ENCODE data around the gene LRRC4C. TPM values are rescaled to one million over a fixed set of nuclear protein-coding genes. Genes with fewer than 3 reads are reported as not detected.

Gene LRRC4C
- total and polyA plus RNA-seq, 7 donors, result 0.98 to 5.4 (median 3.0) TPM; not detected in 1

DNA sequence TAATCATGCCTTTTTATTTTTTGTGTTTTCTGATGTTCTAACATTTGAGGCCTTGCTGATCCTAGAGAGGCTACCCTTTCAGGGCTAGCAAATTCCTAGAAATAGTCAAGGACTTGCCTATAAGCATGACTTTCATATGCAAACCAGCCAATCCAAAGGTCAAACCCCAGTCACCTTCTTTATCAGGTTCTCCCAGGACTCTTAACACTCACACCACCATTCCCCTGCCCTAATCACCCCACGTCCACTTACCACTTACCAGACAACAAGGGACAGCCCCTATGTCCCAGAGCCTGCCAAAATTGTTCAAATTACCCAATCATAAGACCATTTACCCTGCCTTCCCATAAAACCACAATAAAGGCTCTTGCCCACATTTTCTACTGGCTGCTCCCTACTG is 1339.8 kb downstream of the LRRC4C start:
- 71% methylated on average over 1 of the region's 1 CpG for WGBS, 2 donors
- intact Hi-C loops (cut with DNase I), result no loop called here
- TF ChIP-seq CTCF (IDR thresholded peaks at IDR 0.05) (no peak), EP300 (IDR thresholded peaks at IDR 0.05) (no peak), POLR2AphosphoS5 (IDR thresholded peaks at IDR 0.05) (no peak), POLR2A (IDR thresholded peaks at IDR 0.05) (no peak)

DNA sequence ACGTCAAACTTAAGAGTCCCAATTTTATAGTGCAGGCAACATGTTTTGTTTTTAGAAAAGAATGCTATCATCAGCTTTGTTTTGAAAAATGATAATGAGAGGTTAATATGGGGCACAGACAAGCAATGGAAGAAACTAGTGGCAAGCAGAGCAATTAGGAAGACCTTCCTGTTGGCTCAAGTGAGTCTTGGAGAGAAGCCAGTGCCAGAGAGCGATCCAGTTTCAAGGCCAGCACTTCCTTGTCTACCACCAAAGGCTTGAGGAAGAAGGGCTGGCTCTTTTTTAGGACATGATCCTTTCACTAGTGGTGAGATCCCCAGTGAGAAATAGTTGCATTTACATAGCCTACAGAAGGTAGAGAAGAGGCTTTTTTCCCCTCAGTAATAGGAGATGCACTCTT is 1340.7 kb downstream of the LRRC4C start:
- no peak for DNase-seq
- intact Hi-C loops (cut with DNase I), result no loop called here
- Histone ChIP-seq H3K9me3 (peaks cover 0 to 2% (median 0%) of the 10 kb centered on the region in 4 donors), H3K4me3 (no peak overlapping the region), H3K27ac (no peak overlapping the region), H3K27me3 (no peaks in the 10 kb centered on the region), H3K4me1 (no peaks in the 10 kb centered on the region), H3K36me3 (no peaks in the 10 kb centered on the region)
- TF ChIP-seq POLR2A (IDR thresholded peaks at IDR 0.05) (no peak), EP300 (IDR thresholded peaks at IDR 0.05) (no peak)
- WGBS, 2 donors, result 52 to 80% methylated on average over 2 of the region's 2 CpGs

More for the DNA sequence above, 1339.8 kb downstream of the LRRC4C start:
- H3K27ac ChIP-seq, result no peak overlapping the region
- no peak for DNase-seq
- H3K27me3 ChIP-seq, result no peaks in the 10 kb centered on the region
- H3K36me3 ChIP-seq, result no peaks in the 10 kb centered on the region
- no peak overlapping the region for H3K4me3 ChIP-seq
- no peaks in the 10 kb centered on the region for H3K4me1 ChIP-seq
- peaks cover 0 to 4% (median 1%) of the 10 kb centered on the region in 4 donors for H3K9me3 ChIP-seq

GRCh38 chr11:40118026-40118425 is 1341.4 kb downstream of the LRRC4C start:
- H3K27me3 ChIP-seq, result no peaks in the 10 kb centered on the region
- no peaks in the 10 kb centered on the region for H3K4me1 ChIP-seq
- 45 to 70% methylated on average over 1 of the region's 1 CpG for WGBS, 2 donors
- H3K4me3 ChIP-seq, result no peak overlapping the region
- no peak overlapping the region for H3K27ac ChIP-seq
- no peaks in the 10 kb centered on the region for H3K9me3 ChIP-seq
- DNase-seq, result no peak
- no peak for TF ChIP-seq POLR2A (IDR thresholded peaks at IDR 0.05)
- TF ChIP-seq CTCF (IDR thresholded peaks at IDR 0.05), result no peak
- TF ChIP-seq EP300 (IDR thresholded peaks at IDR 0.05), result no peak
- TF ChIP-seq POLR2AphosphoS5 (IDR thresholded peaks at IDR 0.05), result no peak
- H3K36me3 ChIP-seq, result no peaks in the 10 kb centered on the region
- intact Hi-C loops (cut with DNase I), result no loop called here

DNA sequence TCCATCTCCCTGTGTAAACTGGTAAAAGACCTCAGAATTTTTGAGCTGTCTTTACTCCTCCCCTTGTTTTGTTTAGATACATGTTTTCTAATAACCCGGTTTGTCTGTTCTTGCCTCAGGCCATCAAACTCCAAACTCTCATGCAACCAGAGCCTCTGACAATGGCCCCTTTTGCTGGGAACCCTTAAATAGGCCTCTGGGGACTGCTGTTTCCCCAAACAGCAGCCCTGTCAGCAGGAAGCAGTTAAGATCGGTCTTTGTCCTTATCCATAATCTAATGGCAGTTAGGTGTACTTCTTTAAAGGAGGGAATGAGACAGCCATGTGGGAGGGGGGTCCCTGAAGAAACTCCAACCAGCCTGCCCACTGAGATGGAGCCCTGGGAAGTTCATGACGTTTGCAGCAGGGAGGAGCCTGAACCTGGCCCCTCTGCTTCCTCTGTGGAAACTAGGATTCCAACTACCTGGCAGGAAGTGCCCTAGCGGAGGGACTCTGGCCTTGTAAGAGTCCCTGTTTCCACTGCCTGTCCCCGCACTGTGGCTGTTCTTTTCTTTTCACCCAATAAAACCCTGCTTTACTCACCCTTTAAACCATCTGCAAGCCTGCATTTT is 1354.4 kb downstream of the LRRC4C start:
- DNase-seq, result no peak
- TF ChIP-seq POLR2AphosphoS5 (IDR thresholded peaks at IDR 0.05), result no peak
- TF ChIP-seq EP300 (IDR thresholded peaks at IDR 0.05), result no peak
- TF ChIP-seq CTCF (IDR thresholded peaks at IDR 0.05), result no peak
- no peak for TF ChIP-seq POLR2A (IDR thresholded peaks at IDR 0.05)
- Histone ChIP-seq H3K4me3 (no peak overlapping the region), H3K9me3 (no peaks in the 10 kb centered on the region), H3K27ac (no peak overlapping the region), H3K4me1 (no peaks in the 10 kb centered on the region), H3K27me3 (no peaks in the 10 kb centered on the region), H3K36me3 (no peaks in the 10 kb centered on the region)
- intact Hi-C loops (cut with DNase I), result no loop called here
- 67 to 78% methylated on average over 5 of the region's 5 CpGs for WGBS, 2 donors

GRCh38 chr11:40100781-40101180 is 1358.7 kb downstream of the LRRC4C start:
- 87 to 93% methylated on average over 5 of the region's 5 CpGs for WGBS, 2 donors
- H3K4me1 ChIP-seq, result no peaks in the 10 kb centered on the region
- H3K4me3 ChIP-seq, result no peak overlapping the region
- intact Hi-C loops (cut with DNase I), result no loop called here
- no peak for TF ChIP-seq POLR2A (IDR thresholded peaks at IDR 0.05)
- TF ChIP-seq POLR2AphosphoS5 (IDR thresholded peaks at IDR 0.05), result no peak
- no peak for TF ChIP-seq CTCF (IDR thresholded peaks at IDR 0.05)
- no peak for TF ChIP-seq EP300 (IDR thresholded peaks at IDR 0.05)
- no peak overlapping the region for H3K27ac ChIP-seq
- H3K27me3 ChIP-seq, result no peaks in the 10 kb centered on the region
- H3K36me3 ChIP-seq, result no peaks in the 10 kb centered on the region
- no peak for DNase-seq
- no peaks in the 10 kb centered on the region for H3K9me3 ChIP-seq
